ENCODE measurements around the gene FOXN1. TPM values are rescaled to one million over a fixed set of nuclear protein-coding genes. Genes with fewer than 3 reads are reported as not detected.

FOXN1 gene
- polyA plus RNA-seq, 4 donors: 0.16 TPM; not detected in 3

- H3K36me3 ChIP-seq (ENCODE audit: control insufficient read depth in 3 of 3, insufficient read depth in 2 of 3, low read depth in 1 of 3, low read length in 3 of 3): no peaks in the 10 kb centered on the region
- DNase-seq (no peak), FAIRE-seq (no peak)
- H3K27me3 ChIP-seq (ENCODE audit: control insufficient read depth in 3 of 3, insufficient read depth in 3 of 3, low read length in 3 of 3): no peaks in the 10 kb centered on the region
- peaks cover 0 to 4% (median 0%) of the 10 kb centered on the region in 3 donors for H3K4me1 ChIP-seq (ENCODE audit: control insufficient read depth in 3 of 3, insufficient read depth in 2 of 3, low read depth in 1 of 3, low read length in 2 of 3)
- H3K4me3 ChIP-seq (ENCODE audit: low read depth in 1 of 3, low read length in 3 of 3): no peak overlapping the region
- no peak overlapping the region for H3K27ac ChIP-seq (ENCODE audit: low read depth in 1 of 3, low read length in 2 of 3)
- H3K9me3 ChIP-seq (ENCODE audit: control insufficient read depth in 2 of 2, insufficient read depth in 1 of 2, low read depth in 1 of 2, low read length in 1 of 2): no peaks in the 10 kb centered on the region
- WGBS, 3 donors: 27 to 66% (median 33%) methylated on average over 8 to 12 of the region's 12 CpGs
These were observed 31.1 kb downstream of the FOXN1 start for GRCh38 chr17:28537219-28537610.

- Histone ChIP-seq H3K27me3 (ENCODE audit: control insufficient read depth in 3 of 3, insufficient read depth in 3 of 3, low read length in 3 of 3) (no peaks in the 10 kb centered on the region), H3K27ac (ENCODE audit: low read depth in 1 of 3, low read length in 2 of 3) (no peak overlapping the region), H3K36me3 (ENCODE audit: control insufficient read depth in 3 of 3, insufficient read depth in 2 of 3, low read depth in 1 of 3, low read length in 3 of 3) (no peaks in the 10 kb centered on the region), H3K4me1 (ENCODE audit: control insufficient read depth in 3 of 3, insufficient read depth in 2 of 3, low read depth in 1 of 3, low read length in 2 of 3) (no peaks in the 10 kb centered on the region), H3K4me3 (ENCODE audit: low read depth in 1 of 3, low read length in 3 of 3) (no peak overlapping the region), H3K9me3 (ENCODE audit: control insufficient read depth in 2 of 2, insufficient read depth in 1 of 2, low read depth in 1 of 2, low read length in 1 of 2) (no peaks in the 10 kb centered on the region)
- no peak for FAIRE-seq
- 87 to 90% (median 89%) methylated on average over 14 of the region's 14 CpGs for WGBS, 3 donors
- DNase-seq: no peak
These were observed 32.2 kb downstream of the FOXN1 start for GRCh38 chr17:28538296-28538895.

- Histone ChIP-seq H3K9me3 (ENCODE audit: control insufficient read depth in 2 of 2, insufficient read depth in 1 of 2, low read depth in 1 of 2, low read length in 1 of 2) (no peaks in the 10 kb centered on the region), H3K4me1 (ENCODE audit: control insufficient read depth in 3 of 3, insufficient read depth in 2 of 3, low read depth in 1 of 3, low read length in 2 of 3) (no peaks in the 10 kb centered on the region), H3K36me3 (ENCODE audit: control insufficient read depth in 3 of 3, insufficient read depth in 2 of 3, low read depth in 1 of 3, low read length in 3 of 3) (no peaks in the 10 kb centered on the region), H3K4me3 (ENCODE audit: low read depth in 1 of 3, low read length in 3 of 3) (no peak overlapping the region), H3K27me3 (ENCODE audit: control insufficient read depth in 3 of 3, insufficient read depth in 3 of 3, low read length in 3 of 3) (no peaks in the 10 kb centered on the region), H3K27ac (ENCODE audit: low read depth in 1 of 3, low read length in 2 of 3) (no peak overlapping the region)
- FAIRE-seq (no peak), DNase-seq (no peak)
- WGBS, 3 donors: 69 to 84% (median 79%) methylated on average over 4 of the region's 4 CpGs
These were observed 34.1 kb downstream of the FOXN1 start for GRCh38 chr17:28540231-28540630.

- no peak for FAIRE-seq
- 82 to 88% (median 83%) methylated on average over 4 of the region's 4 CpGs for WGBS, 3 donors
These were observed 35.3 kb downstream of the FOXN1 start for GRCh38 chr17:28541439-28541838.

GRCh38 chr17:28544402-28545140 is 38.4 kb downstream of the FOXN1 start:
- Histone ChIP-seq H3K36me3 (ENCODE audit: control insufficient read depth in 3 of 3, insufficient read depth in 2 of 3, low read depth in 1 of 3, low read length in 3 of 3) (peaks cover 0 to 34% (median 0%) of the 10 kb centered on the region in 3 donors), H3K4me3 (ENCODE audit: low read depth in 1 of 3, low read length in 3 of 3) (no peak overlapping the region), H3K27ac (ENCODE audit: low read depth in 1 of 3, low read length in 2 of 3) (no peak overlapping the region), H3K9me3 (ENCODE audit: control insufficient read depth in 2 of 2, insufficient read depth in 1 of 2, low read depth in 1 of 2, low read length in 1 of 2) (no peaks in the 10 kb centered on the region), H3K4me1 (ENCODE audit: control insufficient read depth in 3 of 3, insufficient read depth in 2 of 3, low read depth in 1 of 3, low read length in 2 of 3) (peaks cover 0 to 11% (median 0%) of the 10 kb centered on the region in 3 donors), H3K27me3 (ENCODE audit: control insufficient read depth in 3 of 3, insufficient read depth in 3 of 3, low read length in 3 of 3) (no peaks in the 10 kb centered on the region)
- no peak for FAIRE-seq
- DNase-seq: no peak
- 86 to 90% (median 89%) methylated on average over 4 of the region's 4 CpGs for WGBS, 3 donors

More at GRCh38 chr17:28541439-28541838, 35.3 kb downstream of the FOXN1 start:
- Histone ChIP-seq H3K36me3 (ENCODE audit: control insufficient read depth in 3 of 3, insufficient read depth in 2 of 3, low read depth in 1 of 3, low read length in 3 of 3) (peaks cover 0 to 5% (median 0%) of the 10 kb centered on the region in 3 donors), H3K27me3 (ENCODE audit: control insufficient read depth in 3 of 3, insufficient read depth in 3 of 3, low read length in 3 of 3) (no peaks in the 10 kb centered on the region), H3K4me1 (ENCODE audit: control insufficient read depth in 3 of 3, insufficient read depth in 2 of 3, low read depth in 1 of 3, low read length in 2 of 3) (no peaks in the 10 kb centered on the region), H3K4me3 (ENCODE audit: low read depth in 1 of 3, low read length in 3 of 3) (no peak overlapping the region), H3K9me3 (ENCODE audit: control insufficient read depth in 2 of 2, insufficient read depth in 1 of 2, low read depth in 1 of 2, low read length in 1 of 2) (no peaks in the 10 kb centered on the region), H3K27ac (ENCODE audit: low read depth in 1 of 3, low read length in 2 of 3) (no peak overlapping the region)
- no peak for DNase-seq

GRCh38 chr17:28545141-28545503 is 39.0 kb downstream of the FOXN1 start:
- 73 to 87% (median 81%) methylated on average over 2 of the region's 2 CpGs for WGBS, 3 donors
- no peak overlapping the region for H3K4me3 ChIP-seq (ENCODE audit: low read depth in 1 of 3, low read length in 3 of 3)
- H3K36me3 ChIP-seq (ENCODE audit: control insufficient read depth in 3 of 3, insufficient read depth in 2 of 3, low read depth in 1 of 3, low read length in 3 of 3): peaks cover 0 to 38% (median 0%) of the 10 kb centered on the region in 3 donors
- H3K27ac ChIP-seq (ENCODE audit: low read depth in 1 of 3, low read length in 2 of 3): no peak overlapping the region
- DNase-seq: no peak
- peaks cover 0 to 17% (median 0%) of the 10 kb centered on the region in 3 donors for H3K4me1 ChIP-seq (ENCODE audit: control insufficient read depth in 3 of 3, insufficient read depth in 2 of 3, low read depth in 1 of 3, low read length in 2 of 3)
- H3K9me3 ChIP-seq (ENCODE audit: control insufficient read depth in 2 of 2, insufficient read depth in 1 of 2, low read depth in 1 of 2, low read length in 1 of 2): no peaks in the 10 kb centered on the region
- no peak for FAIRE-seq
- H3K27me3 ChIP-seq (ENCODE audit: control insufficient read depth in 3 of 3, insufficient read depth in 3 of 3, low read length in 3 of 3): no peaks in the 10 kb centered on the region

- H3K27ac ChIP-seq (ENCODE audit: low read depth in 1 of 3, low read length in 2 of 3): no peak overlapping the region
- peaks cover 0 to 25% (median 0%) of the 10 kb centered on the region in 3 donors for H3K4me1 ChIP-seq (ENCODE audit: control insufficient read depth in 3 of 3, insufficient read depth in 2 of 3, low read depth in 1 of 3, low read length in 2 of 3)
- WGBS, 3 donors: 67 to 80% (median 71%) methylated on average over 6 of the region's 6 CpGs
- H3K27me3 ChIP-seq (ENCODE audit: control insufficient read depth in 3 of 3, insufficient read depth in 3 of 3, low read length in 3 of 3): no peaks in the 10 kb centered on the region
- FAIRE-seq (no peak), DNase-seq (no peak)
- no peak overlapping the region for H3K4me3 ChIP-seq (ENCODE audit: low read depth in 1 of 3, low read length in 3 of 3)
- peaks cover 0 to 41% (median 0%) of the 10 kb centered on the region in 3 donors for H3K36me3 ChIP-seq (ENCODE audit: control insufficient read depth in 3 of 3, insufficient read depth in 2 of 3, low read depth in 1 of 3, low read length in 3 of 3)
- H3K9me3 ChIP-seq (ENCODE audit: control insufficient read depth in 2 of 2, insufficient read depth in 1 of 2, low read depth in 1 of 2, low read length in 1 of 2): no peaks in the 10 kb centered on the region
These were observed 39.8 kb downstream of the FOXN1 start for GRCh38 chr17:28545787-28546415.

- WGBS, 3 donors: 82 to 88% (median 85%) methylated on average over 14 of the region's 14 CpGs
- H3K9me3 ChIP-seq (ENCODE audit: control insufficient read depth in 2 of 2, insufficient read depth in 1 of 2, low read depth in 1 of 2, low read length in 1 of 2): no peaks in the 10 kb centered on the region
- H3K27ac ChIP-seq (ENCODE audit: low read depth in 1 of 3, low read length in 2 of 3): peak overlapping the region in 1 of 3 donors; percentile 7
- peaks cover 0 to 31% (median 0%) of the 10 kb centered on the region in 3 donors for H3K4me1 ChIP-seq (ENCODE audit: control insufficient read depth in 3 of 3, insufficient read depth in 2 of 3, low read depth in 1 of 3, low read length in 2 of 3)
- no peak for FAIRE-seq
- peaks cover 0 to 42% (median 0%) of the 10 kb centered on the region in 3 donors for H3K36me3 ChIP-seq (ENCODE audit: control insufficient read depth in 3 of 3, insufficient read depth in 2 of 3, low read depth in 1 of 3, low read length in 3 of 3)
- no peaks in the 10 kb centered on the region for H3K27me3 ChIP-seq (ENCODE audit: control insufficient read depth in 3 of 3, insufficient read depth in 3 of 3, low read length in 3 of 3)
- H3K4me3 ChIP-seq (ENCODE audit: low read depth in 1 of 3, low read length in 3 of 3): no peak overlapping the region
- no peak for DNase-seq
These were observed 41.0 kb downstream of the FOXN1 start for GRCh38 chr17:28547096-28547622.

Data from small intestine (tissue), 7 donors.